Colonic mucosa (tissue), 4 donors: ENCODE results near the gene VSNL1. TPM values are rescaled to one million over a fixed set of nuclear protein-coding genes. Genes with fewer than 3 reads are reported as not detected.

Experiments
- DNase-seq: peaks from one replicate; pipeline ENCODE4 v3.0.0-alpha.2; 2020
- H3K27ac ChIP-seq: fragments of 200-600 bp; one replicate; pipeline ENCODE4 v1.8.0; 2021
- H3K27me3 ChIP-seq: fragments of 200-600 bp; one replicate; pipeline ENCODE4 v1.8.0; 2021
- H3K36me3 ChIP-seq: fragments of 200-600 bp; one replicate; pipeline ENCODE4 v1.8.0; 2021
- H3K4me1 ChIP-seq: fragments of 200-600 bp; one replicate; pipeline ENCODE4 v1.8.0; 2021; ENCODE audit warnings: mild to moderate bottlenecking
- H3K4me3 ChIP-seq: fragments of 200-600 bp; one replicate; pipeline ENCODE4 v1.8.0; 2021
- H3K9ac ChIP-seq, 2 donors: one replicate each; pipeline ENCODE4 v1.7.0; 2013; ENCODE audit warnings: control low read depth in 2 of 2, low read depth in 2 of 2, low read length in 2 of 2
- H3K9me3 ChIP-seq: fragments of 200-600 bp; one replicate; pipeline ENCODE4 v1.8.0; 2021
- intact Hi-C: fragments of 100-400 bp; cut with DNase I; formaldehyde crosslinking; loops from one replicate; pipeline ENCODE4 v1.14.1; 2022
- total RNA-seq, 2 donors: library from RNA; stranded (reverse); fragmentation: NEBNext Ultra II Directional in 1 of 2; extraction: Animal tissue kit (Norgen Biotek cat#: 25700) in 1 of 2; gene quantifications; one replicate each; pipeline ENCODE4 v1.2.1, GENCODE V29; 2021
- TF ChIP-seq, protein P1 (sequence below): fragments of 200-600 bp; IDR thresholded peaks from one replicate; pipeline ENCODE4 v1.8.0; 2022; ENCODE audit warnings: antibody characterized with exemption, mild to moderate bottlenecking
- donor health status: healthy.
- donor health status: DM: no; HTN: no; CAD: no.
- donor health status: DM: no; HTN: no; CAD: no.

VSNL1 gene
- total RNA-seq, 2 donors from 2014 or later: 7.4 to 8.1 TPM

DNA sequence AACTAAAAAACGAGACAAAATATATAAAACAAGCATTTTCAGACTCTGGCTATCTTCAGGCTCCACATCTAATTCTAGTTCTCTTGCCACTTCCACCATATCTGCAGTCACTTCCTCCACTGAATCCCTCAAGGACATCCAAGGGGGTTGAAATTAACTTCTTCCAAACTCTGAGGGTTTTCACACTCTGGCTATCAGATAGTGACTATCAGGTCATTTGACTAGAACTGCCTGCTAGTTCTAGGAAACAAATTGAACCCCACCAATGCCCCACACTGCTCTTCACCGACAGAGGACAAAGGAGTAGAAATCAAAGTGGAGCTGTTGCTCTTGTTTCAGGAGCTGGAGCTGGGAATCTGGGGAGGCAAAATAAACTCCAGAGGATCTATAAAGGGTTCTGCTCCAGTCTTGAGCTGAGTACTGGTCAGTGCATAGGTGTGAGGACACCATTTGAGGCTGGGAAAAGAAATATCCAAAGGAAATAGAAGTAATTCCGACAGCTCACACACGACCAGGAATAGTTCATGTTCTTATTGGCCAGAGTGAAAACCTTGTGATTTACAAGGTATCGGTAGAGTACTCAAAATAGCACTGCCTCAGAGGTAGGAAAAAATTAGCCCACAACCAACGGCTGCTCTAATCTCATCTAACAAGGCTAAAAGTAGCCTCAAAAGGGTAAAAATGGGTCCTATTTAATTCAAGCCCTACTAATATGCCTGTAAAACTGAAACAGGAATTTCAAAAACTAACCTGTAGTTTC lies 141.8 kb downstream of the VSNL1 start:
- DNase-seq: no peak
- no peaks in the 10 kb centered on the region for H3K4me1 ChIP-seq
- no peaks in the 10 kb centered on the region for H3K36me3 ChIP-seq
- no peak overlapping the region for H3K27ac ChIP-seq
- intact Hi-C loops: no loop called here
- H3K4me3 ChIP-seq: no peak overlapping the region
- TF ChIP-seq, protein P1, sequence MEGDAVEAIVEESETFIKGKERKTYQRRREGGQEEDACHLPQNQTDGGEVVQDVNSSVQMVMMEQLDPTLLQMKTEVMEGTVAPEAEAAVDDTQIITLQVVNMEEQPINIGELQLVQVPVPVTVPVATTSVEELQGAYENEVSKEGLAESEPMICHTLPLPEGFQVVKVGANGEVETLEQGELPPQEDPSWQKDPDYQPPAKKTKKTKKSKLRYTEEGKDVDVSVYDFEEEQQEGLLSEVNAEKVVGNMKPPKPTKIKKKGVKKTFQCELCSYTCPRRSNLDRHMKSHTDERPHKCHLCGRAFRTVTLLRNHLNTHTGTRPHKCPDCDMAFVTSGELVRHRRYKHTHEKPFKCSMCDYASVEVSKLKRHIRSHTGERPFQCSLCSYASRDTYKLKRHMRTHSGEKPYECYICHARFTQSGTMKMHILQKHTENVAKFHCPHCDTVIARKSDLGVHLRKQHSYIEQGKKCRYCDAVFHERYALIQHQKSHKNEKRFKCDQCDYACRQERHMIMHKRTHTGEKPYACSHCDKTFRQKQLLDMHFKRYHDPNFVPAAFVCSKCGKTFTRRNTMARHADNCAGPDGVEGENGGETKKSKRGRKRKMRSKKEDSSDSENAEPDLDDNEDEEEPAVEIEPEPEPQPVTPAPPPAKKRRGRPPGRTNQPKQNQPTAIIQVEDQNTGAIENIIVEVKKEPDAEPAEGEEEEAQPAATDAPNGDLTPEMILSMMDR: no peak
- no peak overlapping the region for H3K9ac ChIP-seq
- H3K9me3 ChIP-seq: no peaks in the 10 kb centered on the region
- no peaks in the 10 kb centered on the region for H3K27me3 ChIP-seq

DNA sequence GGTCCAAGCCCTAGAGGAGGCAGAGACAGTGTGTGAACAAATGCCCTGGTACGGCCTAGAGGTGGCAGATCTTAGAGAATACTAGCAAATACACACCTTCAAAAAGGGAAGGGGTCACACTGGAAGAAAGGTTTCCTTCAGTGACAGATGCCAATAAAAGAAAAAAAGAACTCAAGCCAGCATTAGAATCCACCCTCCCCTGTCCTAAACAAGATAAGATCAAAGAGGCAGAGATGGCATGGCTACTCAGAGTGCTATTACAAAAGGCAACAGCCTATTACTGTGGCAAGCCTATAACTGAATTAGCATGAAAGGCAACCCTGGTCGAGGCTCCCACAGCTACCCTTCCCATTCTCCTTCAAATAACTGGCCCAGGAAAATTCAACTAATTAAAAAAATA lies 143.5 kb downstream of the VSNL1 start:
- DNase-seq: no peak
- H3K9ac ChIP-seq: no peak overlapping the region
- H3K4me3 ChIP-seq: no peak overlapping the region
- TF ChIP-seq, protein P1: no peak
- intact Hi-C loops: no loop called here
- no peaks in the 10 kb centered on the region for H3K9me3 ChIP-seq
- H3K4me1 ChIP-seq: no peaks in the 10 kb centered on the region
- no peaks in the 10 kb centered on the region for H3K27me3 ChIP-seq
- no peak overlapping the region for H3K27ac ChIP-seq
- peaks cover 5% of the 10 kb centered on the region for H3K36me3 ChIP-seq

DNA sequence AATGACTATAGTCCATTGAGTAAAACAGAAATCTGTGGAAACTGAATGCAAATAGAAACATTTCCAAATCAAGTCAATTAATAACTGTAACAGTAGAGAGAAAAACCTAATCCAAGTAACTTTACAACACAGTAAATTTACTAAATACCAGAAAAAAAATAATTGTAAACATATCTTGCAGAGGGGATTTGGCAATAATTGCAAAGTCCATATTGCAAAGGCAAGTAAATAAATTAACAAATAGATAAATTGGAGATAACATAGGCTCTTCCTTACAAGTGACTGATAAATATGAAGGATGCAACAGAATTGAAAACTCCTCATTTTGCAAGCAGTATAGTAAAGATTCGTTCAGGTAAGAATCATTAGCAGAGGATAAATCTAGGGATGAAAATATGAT lies 148.1 kb downstream of the VSNL1 start:
- intact Hi-C loops: no loop called here
- Histone ChIP-seq H3K36me3 (peaks cover 5% of the 10 kb centered on the region), H3K27me3 (no peaks in the 10 kb centered on the region), H3K27ac (no peak overlapping the region), H3K4me3 (no peak overlapping the region), H3K4me1 (no peaks in the 10 kb centered on the region), H3K9ac (no peak overlapping the region), H3K9me3 (no peaks in the 10 kb centered on the region)
- DNase-seq: no peak
- TF ChIP-seq, protein P1: no peak

DNA sequence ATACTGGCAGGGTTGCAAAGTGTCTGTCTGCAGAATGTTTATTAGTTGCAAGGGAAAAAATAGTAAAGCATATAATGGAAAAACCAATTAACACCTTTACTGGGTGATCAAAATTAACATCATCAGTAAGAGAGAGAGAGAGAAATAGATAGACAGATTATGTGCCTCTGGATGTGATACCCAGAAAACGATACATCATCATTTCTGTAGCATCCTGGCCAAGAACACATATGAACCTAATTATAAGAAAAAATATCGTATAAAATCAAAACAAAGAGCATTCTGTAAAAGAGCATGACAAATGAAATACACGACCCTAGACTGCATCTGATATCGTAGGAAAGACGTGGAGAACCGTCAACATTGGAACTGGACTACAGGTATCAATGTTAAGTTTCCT lies 148.5 kb downstream of the VSNL1 start:
- Histone ChIP-seq H3K4me3 (no peak overlapping the region), H3K27ac (no peak overlapping the region), H3K36me3 (peaks cover 5% of the 10 kb centered on the region), H3K9me3 (no peaks in the 10 kb centered on the region), H3K4me1 (no peaks in the 10 kb centered on the region), H3K9ac (no peak overlapping the region), H3K27me3 (no peaks in the 10 kb centered on the region)
- intact Hi-C loops: no loop called here
- TF ChIP-seq, protein P1: no peak
- DNase-seq: no peak

DNA sequence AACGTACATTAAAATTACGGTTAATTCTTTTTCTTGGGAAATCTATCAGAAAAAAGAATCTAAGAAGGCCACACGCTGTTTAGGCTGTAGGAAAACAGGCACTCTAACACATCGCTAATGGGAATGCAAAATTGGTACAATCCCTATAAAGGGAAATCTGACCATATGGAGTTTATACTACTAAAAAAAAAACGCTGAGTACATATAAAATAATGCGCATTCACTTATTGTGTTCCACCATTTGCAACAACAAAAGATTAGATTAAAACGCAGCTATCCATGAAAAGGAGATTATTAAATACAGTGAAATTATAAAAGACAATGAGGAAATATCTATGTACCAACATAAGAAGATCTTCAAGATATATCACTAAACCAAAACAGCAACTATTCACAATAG lies 150.3 kb downstream of the VSNL1 start:
- H3K36me3 ChIP-seq: peaks cover 5% of the 10 kb centered on the region
- DNase-seq: no peak
- H3K27ac ChIP-seq: no peak overlapping the region

More for the DNA sequence above, 150.3 kb downstream of the VSNL1 start:
- Histone ChIP-seq H3K4me1 (no peaks in the 10 kb centered on the region), H3K9ac (no peak overlapping the region), H3K4me3 (no peak overlapping the region), H3K27me3 (no peaks in the 10 kb centered on the region), H3K9me3 (no peaks in the 10 kb centered on the region)
- TF ChIP-seq, protein P1: no peak
- intact Hi-C loops: no loop called here

Other genes with a start within 250 kb of the VSNL1 start
- gene RAD51AP2, start 22.3 kb upstream of the VSNL1 start, total RNA-seq: under 1 TPM; 0.11 to 0.12 TPM
- gene SMC6, start 213.1 kb downstream of the VSNL1 start, total RNA-seq: 10 to 100 TPM; 23.3 to 25.2 TPM
- gene GEN1, start 213.4 kb downstream of the VSNL1 start, total RNA-seq: 10 to 100 TPM; 13.1 to 30.0 TPM